Upper lobe of right lung (tissue), 1 donor: ENCODE data around the gene IL31RA. TPM values are rescaled to one million over a fixed set of nuclear protein-coding genes. Genes with fewer than 3 reads are reported as not detected.

Experiments
- ATAC-seq: fragments of 200-7000 bp; cut with Tn5 transposase; one replicate; pipeline ENCODE4 v1.9.1; 2020; ENCODE audit warnings: mild to moderate bottlenecking, moderate library complexity
- DNase-seq: peaks from one replicate; pipeline ENCODE4 v3.0.0-alpha.2; 2020
- H3K27ac ChIP-seq: fragments of 200-600 bp; one replicate; pipeline ENCODE4 v1.8.0; 2022
- H3K27me3 ChIP-seq: fragments of 200-600 bp; one replicate; pipeline ENCODE4 v1.8.0; 2022; ENCODE audit warnings: mild to moderate bottlenecking
- H3K36me3 ChIP-seq: fragments of 200-600 bp; one replicate; pipeline ENCODE4 v1.8.0; 2022
- H3K4me1 ChIP-seq: fragments of 200-600 bp; one replicate; pipeline ENCODE4 v1.8.0; 2022
- H3K4me3 ChIP-seq: fragments of 200-600 bp; one replicate; pipeline ENCODE4 v1.8.0; 2022; ENCODE audit warnings: mild to moderate bottlenecking
- H3K9me3 ChIP-seq: fragments of 200-600 bp; one replicate; pipeline ENCODE4 v1.8.0; 2022
- intact Hi-C: fragments of 100-400 bp; cut with DNase I; formaldehyde crosslinking; loops from one replicate; pipeline ENCODE4 v1.11.0; 2022
- total RNA-seq: library from RNA; stranded (reverse); fragmentation: NEBNext Ultra II Directional; extraction: Animal tissue kit (Norgen Biotek cat#: 25700); gene quantifications from one replicate; pipeline ENCODE4 v1.2.1, GENCODE V29; 2021
- TF ChIP-seq, protein P1 (sequence below): fragments of 200-600 bp; IDR thresholded peaks from one replicate; pipeline ENCODE4 v1.8.0; 2022; ENCODE audit warnings: antibody characterized with exemption
- donor health status: DM: no; HTN: yes; CAD: no; lungs with severe emphysema.

The IL31RA gene
- total RNA-seq, 1 donor from 2014 or later = 0.14 TPM

DNA sequence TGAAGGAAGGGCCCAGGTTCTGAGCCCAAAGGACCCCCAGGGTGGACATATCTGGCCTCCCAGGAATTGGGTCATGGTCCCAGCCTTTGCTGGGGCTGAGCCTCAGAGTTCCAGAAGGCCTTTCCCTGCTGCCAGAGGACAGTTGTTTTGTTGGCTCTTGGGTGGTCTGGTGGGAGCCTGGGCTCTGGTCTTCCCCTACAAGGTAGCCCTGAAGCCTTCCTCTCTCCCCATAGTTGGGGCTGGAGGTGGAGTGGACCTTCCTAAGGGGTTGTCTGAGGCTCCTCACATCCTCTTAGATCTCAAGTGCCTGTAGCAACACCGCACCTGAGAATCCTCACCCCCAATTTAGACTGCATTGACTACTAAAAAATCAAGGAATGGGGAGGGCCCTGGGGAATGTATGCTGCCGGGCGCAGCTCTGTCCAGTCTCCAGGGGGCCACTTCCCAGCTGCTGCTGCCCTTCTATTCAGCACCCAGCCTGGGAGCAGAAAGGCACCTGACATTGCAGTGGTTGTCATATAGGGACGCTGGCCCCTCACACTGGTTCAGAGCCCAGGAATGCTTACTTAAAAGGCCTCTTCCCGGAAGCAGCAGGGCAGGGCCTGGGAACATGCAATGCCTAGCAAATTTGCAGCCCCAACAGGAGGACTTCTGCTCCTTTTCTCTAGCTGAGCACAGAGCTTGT, 66.4 kb downstream of the IL31RA start:
- intact Hi-C loops = no loop called here
- Histone ChIP-seq H3K4me1 (no peaks in the 10 kb centered on the region), H3K27ac (no peak overlapping the region), H3K9me3 (no peaks in the 10 kb centered on the region), H3K27me3 (no peaks in the 10 kb centered on the region), H3K4me3 (no peak overlapping the region), H3K36me3 (no peaks in the 10 kb centered on the region)
- TF ChIP-seq, protein P1, sequence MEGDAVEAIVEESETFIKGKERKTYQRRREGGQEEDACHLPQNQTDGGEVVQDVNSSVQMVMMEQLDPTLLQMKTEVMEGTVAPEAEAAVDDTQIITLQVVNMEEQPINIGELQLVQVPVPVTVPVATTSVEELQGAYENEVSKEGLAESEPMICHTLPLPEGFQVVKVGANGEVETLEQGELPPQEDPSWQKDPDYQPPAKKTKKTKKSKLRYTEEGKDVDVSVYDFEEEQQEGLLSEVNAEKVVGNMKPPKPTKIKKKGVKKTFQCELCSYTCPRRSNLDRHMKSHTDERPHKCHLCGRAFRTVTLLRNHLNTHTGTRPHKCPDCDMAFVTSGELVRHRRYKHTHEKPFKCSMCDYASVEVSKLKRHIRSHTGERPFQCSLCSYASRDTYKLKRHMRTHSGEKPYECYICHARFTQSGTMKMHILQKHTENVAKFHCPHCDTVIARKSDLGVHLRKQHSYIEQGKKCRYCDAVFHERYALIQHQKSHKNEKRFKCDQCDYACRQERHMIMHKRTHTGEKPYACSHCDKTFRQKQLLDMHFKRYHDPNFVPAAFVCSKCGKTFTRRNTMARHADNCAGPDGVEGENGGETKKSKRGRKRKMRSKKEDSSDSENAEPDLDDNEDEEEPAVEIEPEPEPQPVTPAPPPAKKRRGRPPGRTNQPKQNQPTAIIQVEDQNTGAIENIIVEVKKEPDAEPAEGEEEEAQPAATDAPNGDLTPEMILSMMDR = no peak
- peak; percentile 7 for ATAC-seq
- DNase-seq = no peak

DNA sequence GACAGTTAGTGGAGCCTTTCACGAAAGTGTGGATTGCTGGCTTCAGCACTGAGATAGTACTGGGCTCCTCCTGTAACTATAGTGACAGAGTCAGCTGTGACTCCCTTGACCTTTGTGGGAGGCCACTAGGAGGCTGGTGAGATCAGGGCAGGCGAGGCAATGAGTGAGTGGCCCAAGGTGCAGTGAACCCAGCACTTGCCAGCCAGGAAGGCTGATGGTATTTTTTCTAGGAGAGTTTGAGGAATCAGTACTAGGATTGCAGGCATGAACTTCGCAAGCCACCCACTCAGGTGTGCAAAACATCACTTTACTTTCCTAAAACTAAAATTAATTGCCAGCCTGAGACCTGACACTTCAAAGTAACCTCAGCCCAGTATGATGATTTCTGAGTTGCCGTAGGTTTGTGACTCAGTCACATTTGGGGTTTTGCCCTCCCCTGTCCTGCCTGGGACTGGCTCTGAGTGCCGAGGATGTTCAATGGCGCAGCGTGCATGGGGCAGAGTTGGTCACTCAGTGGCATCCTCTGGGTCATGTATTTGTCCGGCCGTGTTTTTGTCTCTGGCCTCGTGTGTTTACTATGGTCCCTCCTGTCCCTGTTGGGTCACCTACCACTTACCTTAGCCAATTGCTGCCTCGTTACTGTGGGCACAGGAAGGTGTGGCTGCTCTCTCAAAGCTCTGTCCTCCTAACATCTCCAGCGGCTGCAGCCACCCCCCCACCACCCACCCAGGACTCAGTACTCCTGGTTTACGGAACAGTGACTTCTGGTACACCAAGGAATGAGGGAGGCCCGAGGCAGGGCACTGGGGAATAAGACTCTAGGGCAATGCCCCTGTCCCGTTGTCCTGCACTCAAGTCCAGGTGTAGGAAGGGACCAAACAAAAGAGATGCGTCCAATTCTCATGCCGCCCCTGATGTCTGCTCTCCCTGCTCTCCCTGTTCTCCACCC, 67.2 kb downstream of the IL31RA start:
- intact Hi-C loops = no loop called here
- no peaks in the 10 kb centered on the region for H3K36me3 ChIP-seq
- ATAC-seq (peak; percentile 36), DNase-seq (no peak)
- H3K27ac ChIP-seq = no peak overlapping the region
- H3K4me3 ChIP-seq = no peak overlapping the region
- H3K27me3 ChIP-seq = no peaks in the 10 kb centered on the region
- H3K9me3 ChIP-seq = no peaks in the 10 kb centered on the region
- TF ChIP-seq, protein P1 = no peak
- peaks cover 7% of the 10 kb centered on the region for H3K4me1 ChIP-seq

DNA sequence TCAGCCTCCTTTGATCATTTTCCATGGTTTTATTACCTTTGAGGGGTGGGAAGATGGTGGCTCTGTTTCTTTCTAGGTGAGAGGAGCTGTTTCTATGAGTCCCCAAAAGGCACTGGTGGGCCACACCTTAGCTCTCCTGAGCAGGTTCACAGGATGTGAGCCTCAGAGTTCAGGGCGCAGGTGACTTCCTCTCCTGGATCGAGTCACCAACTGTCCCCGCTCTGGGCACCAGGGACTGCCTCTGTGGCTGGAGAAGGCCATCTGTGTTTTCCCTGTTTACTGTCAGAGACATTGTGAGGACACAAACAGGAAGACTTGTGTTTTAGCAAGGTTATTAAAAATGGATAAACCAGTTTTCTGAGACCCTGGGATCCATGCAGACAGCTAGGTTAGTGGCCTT, 68.5 kb downstream of the IL31RA start:
- no peak for DNase-seq
- no peaks in the 10 kb centered on the region for H3K36me3 ChIP-seq
- intact Hi-C loops = no loop called here
- no peaks in the 10 kb centered on the region for H3K9me3 ChIP-seq
- no peak overlapping the region for H3K4me3 ChIP-seq
- peaks cover 11% of the 10 kb centered on the region for H3K4me1 ChIP-seq
- no peaks in the 10 kb centered on the region for H3K27me3 ChIP-seq
- TF ChIP-seq, protein P1 = no peak
- ATAC-seq = no peak
- no peak overlapping the region for H3K27ac ChIP-seq

DNA sequence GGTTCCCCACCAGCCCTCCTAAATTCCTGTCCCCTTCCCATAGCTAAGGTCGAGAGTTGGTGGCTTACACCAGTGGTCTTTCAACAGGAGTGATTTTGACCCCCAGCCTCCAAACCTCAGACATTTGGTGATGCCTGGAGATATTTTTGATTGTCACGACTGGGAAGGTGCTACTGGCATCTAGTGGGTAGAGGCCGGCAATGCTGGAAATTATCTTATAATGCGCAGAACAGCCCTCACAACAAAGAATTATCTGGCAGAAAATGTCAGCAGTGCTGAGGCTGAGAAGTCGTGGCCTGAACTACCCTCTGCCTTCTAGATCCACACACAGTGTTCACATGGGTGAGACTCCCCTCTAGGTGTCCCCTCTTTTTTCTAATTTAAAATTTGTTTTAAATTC, 69.6 kb downstream of the IL31RA start:
- Histone ChIP-seq H3K4me1 (peaks cover 11% of the 10 kb centered on the region), H3K4me3 (no peak overlapping the region), H3K27me3 (no peaks in the 10 kb centered on the region), H3K36me3 (no peaks in the 10 kb centered on the region), H3K27ac (no peak overlapping the region), H3K9me3 (no peaks in the 10 kb centered on the region)
- ATAC-seq = no peak
- no peak for DNase-seq
- TF ChIP-seq, protein P1 = no peak
- intact Hi-C loops = no loop called here

DNA sequence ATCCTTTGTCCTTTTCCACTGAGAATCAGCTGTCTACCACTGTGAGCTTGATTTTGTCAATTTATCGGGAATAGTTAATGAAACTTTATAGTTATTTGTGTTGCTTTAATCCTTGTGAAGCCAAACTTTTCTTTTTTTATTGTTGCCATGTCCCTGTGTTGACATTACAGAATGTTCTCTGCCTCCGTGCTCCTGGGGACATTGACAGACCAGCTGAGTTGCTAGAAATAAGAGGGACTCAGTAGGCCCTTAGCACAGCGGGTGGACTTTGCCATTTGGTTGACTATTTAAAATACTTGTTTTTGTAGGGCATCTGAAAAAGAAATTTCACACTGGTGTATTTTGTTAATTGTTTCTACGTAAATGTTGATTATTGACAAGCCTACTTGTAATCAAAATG, 70.5 kb downstream of the IL31RA start:
- no peaks in the 10 kb centered on the region for H3K9me3 ChIP-seq
- H3K36me3 ChIP-seq = no peaks in the 10 kb centered on the region
- ATAC-seq (no peak), DNase-seq (no peak)
- no peak overlapping the region for H3K4me3 ChIP-seq
- TF ChIP-seq, protein P1 = no peak
- H3K4me1 ChIP-seq = peaks cover 11% of the 10 kb centered on the region
- H3K27ac ChIP-seq = no peak overlapping the region
- no peaks in the 10 kb centered on the region for H3K27me3 ChIP-seq
- intact Hi-C loops = no loop called here
